Mucosa of descending colon (tissue), 3 donors: Measurements from ENCODE around the gene TSEN34. TPM values are rescaled to one million over a fixed set of nuclear protein-coding genes. Genes with fewer than 3 reads are reported as not detected.

Experiments
- ATAC-seq: fragments of 200-7000 bp; cut with Tn5 transposase; one replicate; pipeline ENCODE4 v1.9.1; 2020; ENCODE audit warnings: mild to moderate bottlenecking, moderate library complexity
- DNase-seq, 3 donors: peaks; one replicate each; pipeline ENCODE4 v3.0.0-alpha.2; 2020
- H3K36me3 ChIP-seq: fragments of 200-600 bp; one replicate; pipeline ENCODE4 v1.8.0; 2021; ENCODE audit warnings: low read depth, mild to moderate bottlenecking
- H3K4me1 ChIP-seq: fragments of 200-600 bp; one replicate; pipeline ENCODE4 v1.8.0; 2021; ENCODE audit warnings: low read depth, mild to moderate bottlenecking
- H3K4me3 ChIP-seq: fragments of 200-600 bp; one replicate; pipeline ENCODE4 v1.8.0; 2021; ENCODE audit warnings: mild to moderate bottlenecking
- H3K9me3 ChIP-seq: fragments of 200-600 bp; one replicate; pipeline ENCODE4 v1.8.0; 2021; ENCODE audit warnings: mild to moderate bottlenecking
- intact Hi-C, 2 donors: fragments of 100-400 bp; cut with DNase I in 1 of 2; cut with micrococcal nuclease in 1 of 2; formaldehyde crosslinking; loops; one replicate each; pipeline versions ENCODE4 v1.11.0 to v1.11.1; 2022; cut with DNase I, micrococcal nuclease
- total RNA-seq, 3 donors: library from RNA; stranded (reverse); fragmentation: NEBNext Ultra II Directional in 2 of 3; extraction: Animal tissue kit (Norgen Biotek cat#: 25700) in 2 of 3; gene quantifications; one replicate each; pipeline versions ENCODE4 v1.2.1 to v1.2.4, GENCODE V29; 2021 to 2023
- TF ChIP-seq, protein P1 (sequence below): fragments of 200-600 bp; IDR thresholded peaks from one replicate; pipeline ENCODE4 v1.8.0; 2022; ENCODE audit warnings: antibody characterized with exemption, mild to moderate bottlenecking
- donor health status: DM: no; HTN: no; CAD: no; lungs with moderate emphysema.
- donor health status: DM: no; HTN: no; CAD: no.
- donor health status: DM: no; HTN: yes; CAD: no.

Gene TSEN34
- total RNA-seq, 3 donors from 2014 or later = 35.0 to 40.3 (median 35.2) TPM

DNA sequence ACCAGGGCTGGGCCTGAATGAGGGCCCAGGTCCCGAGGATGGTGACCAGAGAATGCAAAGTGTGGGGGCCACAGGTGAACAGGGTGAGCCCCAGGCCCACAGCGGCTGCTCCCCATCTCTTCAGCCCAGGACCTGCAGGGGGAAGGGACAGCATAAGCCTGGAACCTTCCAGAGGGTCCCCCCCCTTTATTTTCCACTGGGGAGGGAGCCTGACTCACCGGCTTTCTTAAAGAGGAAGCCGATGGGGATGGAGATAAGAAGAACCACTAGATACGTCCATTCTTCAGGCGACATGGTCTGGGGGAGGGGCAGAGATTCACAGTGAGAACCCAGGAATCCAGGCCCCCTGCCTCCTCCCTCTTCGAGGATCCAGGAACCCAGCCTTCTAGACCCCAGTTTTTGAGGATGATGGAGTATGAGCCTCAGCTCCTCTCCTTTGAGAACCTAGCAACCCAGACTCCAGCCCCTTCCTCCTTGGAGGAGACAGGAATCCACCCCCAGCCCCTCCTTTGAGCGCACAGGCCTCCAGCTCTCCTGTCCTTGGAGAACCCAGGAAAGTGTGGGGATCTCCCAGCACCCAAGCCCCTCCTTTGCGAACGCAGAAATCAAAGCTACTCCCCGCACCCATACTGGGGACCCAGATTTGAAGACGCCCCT lies 2.8 kb upstream of the TSEN34 start:
- Histone ChIP-seq H3K4me3 (peak overlapping the region; percentile 45), H3K4me1 (peaks cover 29% of the 10 kb centered on the region), H3K36me3 (peaks cover 17% of the 10 kb centered on the region), H3K9me3 (no peaks in the 10 kb centered on the region)
- TF ChIP-seq, protein P1, sequence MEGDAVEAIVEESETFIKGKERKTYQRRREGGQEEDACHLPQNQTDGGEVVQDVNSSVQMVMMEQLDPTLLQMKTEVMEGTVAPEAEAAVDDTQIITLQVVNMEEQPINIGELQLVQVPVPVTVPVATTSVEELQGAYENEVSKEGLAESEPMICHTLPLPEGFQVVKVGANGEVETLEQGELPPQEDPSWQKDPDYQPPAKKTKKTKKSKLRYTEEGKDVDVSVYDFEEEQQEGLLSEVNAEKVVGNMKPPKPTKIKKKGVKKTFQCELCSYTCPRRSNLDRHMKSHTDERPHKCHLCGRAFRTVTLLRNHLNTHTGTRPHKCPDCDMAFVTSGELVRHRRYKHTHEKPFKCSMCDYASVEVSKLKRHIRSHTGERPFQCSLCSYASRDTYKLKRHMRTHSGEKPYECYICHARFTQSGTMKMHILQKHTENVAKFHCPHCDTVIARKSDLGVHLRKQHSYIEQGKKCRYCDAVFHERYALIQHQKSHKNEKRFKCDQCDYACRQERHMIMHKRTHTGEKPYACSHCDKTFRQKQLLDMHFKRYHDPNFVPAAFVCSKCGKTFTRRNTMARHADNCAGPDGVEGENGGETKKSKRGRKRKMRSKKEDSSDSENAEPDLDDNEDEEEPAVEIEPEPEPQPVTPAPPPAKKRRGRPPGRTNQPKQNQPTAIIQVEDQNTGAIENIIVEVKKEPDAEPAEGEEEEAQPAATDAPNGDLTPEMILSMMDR = no peak
- ATAC-seq = no peak
- DNase-seq = peak; percentile 55 to 65 (median 64)
- intact Hi-C loops = no loop called here

- TF ChIP-seq, protein P1 = no peak
- H3K4me3 ChIP-seq = peak within 1 kb of the TSS; percentile 45
- intact Hi-C loops = no loop called here
Observed at GRCh38 chr19:54189145-54189734, 1.9 kb upstream of the TSEN34 start, which contains the start of gene MBOAT7. Gene MBOAT7, minus strand, starts transcription at chr19:54189580. Its CDS starts 1,072 bp downstream, at chr19:54188508.

GRCh38 chr19:54189735-54190502 lies 1.2 kb upstream of the TSEN34 start:
- ATAC-seq (peak; percentile 69), DNase-seq (peak; percentile 100)
- intact Hi-C loops = no loop called here
- Histone ChIP-seq H3K4me1 (peaks cover 29% of the 10 kb centered on the region), H3K36me3 (peaks cover 23% of the 10 kb centered on the region), H3K9me3 (no peaks in the 10 kb centered on the region), H3K4me3 (peak overlapping the region; percentile 45)
- TF ChIP-seq, protein P1 = no peak

More at GRCh38 chr19:54189145-54189734, 1.9 kb upstream of the TSEN34 start, which contains the start of gene MBOAT7:
- Histone ChIP-seq H3K36me3 (peaks cover 23% of the 10 kb centered on the region), H3K4me1 (peaks cover 29% of the 10 kb centered on the region), H3K9me3 (no peaks in the 10 kb centered on the region)
- peak; percentile 7 for ATAC-seq
- no peak for DNase-seq

GRCh38 chr19:54190503-54191010 lies 551 bp upstream of the TSEN34 start:
- H3K4me1 ChIP-seq = peaks cover 29% of the 10 kb centered on the region
- TF ChIP-seq, protein P1 = no peak
- no peaks in the 10 kb centered on the region for H3K9me3 ChIP-seq
- peaks cover 23% of the 10 kb centered on the region for H3K36me3 ChIP-seq
- H3K4me3 ChIP-seq = peak overlapping the region; percentile 45
- intact Hi-C loops = no loop called here
- ATAC-seq (peak; percentile 70), DNase-seq (peak; percentile 100)

- H3K4me1 ChIP-seq = peaks cover 25% of the 10 kb centered on the region
- ATAC-seq (no peak), DNase-seq (peak in 2 of 3 donors; percentile 53 to 71)
- H3K36me3 ChIP-seq = peaks cover 23% of the 10 kb centered on the region
- no peaks in the 10 kb centered on the region for H3K9me3 ChIP-seq
- intact Hi-C loops = no loop called here
- H3K4me3 ChIP-seq = peak overlapping the region; percentile 45
- TF ChIP-seq, protein P1 = no peak
Observed at GRCh38 chr19:54191811-54192453, 824 bp downstream of the TSEN34 start.
